LNCAP (cell line): ENCODE results near the gene EIF4ENIF1.

Experiments
- TF ChIP-seq, protein P1 (sequence below): fragments of 450-650 bp; IDR thresholded peaks from 2 replicates; pipeline ENCODE4 v1.5.1; 2017; ENCODE audit warnings: mild to moderate bottlenecking

Gene EIF4ENIF1, protein sequence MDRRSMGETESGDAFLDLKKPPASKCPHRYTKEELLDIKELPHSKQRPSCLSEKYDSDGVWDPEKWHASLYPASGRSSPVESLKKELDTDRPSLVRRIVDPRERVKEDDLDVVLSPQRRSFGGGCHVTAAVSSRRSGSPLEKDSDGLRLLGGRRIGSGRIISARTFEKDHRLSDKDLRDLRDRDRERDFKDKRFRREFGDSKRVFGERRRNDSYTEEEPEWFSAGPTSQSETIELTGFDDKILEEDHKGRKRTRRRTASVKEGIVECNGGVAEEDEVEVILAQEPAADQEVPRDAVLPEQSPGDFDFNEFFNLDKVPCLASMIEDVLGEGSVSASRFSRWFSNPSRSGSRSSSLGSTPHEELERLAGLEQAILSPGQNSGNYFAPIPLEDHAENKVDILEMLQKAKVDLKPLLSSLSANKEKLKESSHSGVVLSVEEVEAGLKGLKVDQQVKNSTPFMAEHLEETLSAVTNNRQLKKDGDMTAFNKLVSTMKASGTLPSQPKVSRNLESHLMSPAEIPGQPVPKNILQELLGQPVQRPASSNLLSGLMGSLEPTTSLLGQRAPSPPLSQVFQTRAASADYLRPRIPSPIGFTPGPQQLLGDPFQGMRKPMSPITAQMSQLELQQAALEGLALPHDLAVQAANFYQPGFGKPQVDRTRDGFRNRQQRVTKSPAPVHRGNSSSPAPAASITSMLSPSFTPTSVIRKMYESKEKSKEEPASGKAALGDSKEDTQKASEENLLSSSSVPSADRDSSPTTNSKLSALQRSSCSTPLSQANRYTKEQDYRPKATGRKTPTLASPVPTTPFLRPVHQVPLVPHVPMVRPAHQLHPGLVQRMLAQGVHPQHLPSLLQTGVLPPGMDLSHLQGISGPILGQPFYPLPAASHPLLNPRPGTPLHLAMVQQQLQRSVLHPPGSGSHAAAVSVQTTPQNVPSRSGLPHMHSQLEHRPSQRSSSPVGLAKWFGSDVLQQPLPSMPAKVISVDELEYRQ

DNA sequence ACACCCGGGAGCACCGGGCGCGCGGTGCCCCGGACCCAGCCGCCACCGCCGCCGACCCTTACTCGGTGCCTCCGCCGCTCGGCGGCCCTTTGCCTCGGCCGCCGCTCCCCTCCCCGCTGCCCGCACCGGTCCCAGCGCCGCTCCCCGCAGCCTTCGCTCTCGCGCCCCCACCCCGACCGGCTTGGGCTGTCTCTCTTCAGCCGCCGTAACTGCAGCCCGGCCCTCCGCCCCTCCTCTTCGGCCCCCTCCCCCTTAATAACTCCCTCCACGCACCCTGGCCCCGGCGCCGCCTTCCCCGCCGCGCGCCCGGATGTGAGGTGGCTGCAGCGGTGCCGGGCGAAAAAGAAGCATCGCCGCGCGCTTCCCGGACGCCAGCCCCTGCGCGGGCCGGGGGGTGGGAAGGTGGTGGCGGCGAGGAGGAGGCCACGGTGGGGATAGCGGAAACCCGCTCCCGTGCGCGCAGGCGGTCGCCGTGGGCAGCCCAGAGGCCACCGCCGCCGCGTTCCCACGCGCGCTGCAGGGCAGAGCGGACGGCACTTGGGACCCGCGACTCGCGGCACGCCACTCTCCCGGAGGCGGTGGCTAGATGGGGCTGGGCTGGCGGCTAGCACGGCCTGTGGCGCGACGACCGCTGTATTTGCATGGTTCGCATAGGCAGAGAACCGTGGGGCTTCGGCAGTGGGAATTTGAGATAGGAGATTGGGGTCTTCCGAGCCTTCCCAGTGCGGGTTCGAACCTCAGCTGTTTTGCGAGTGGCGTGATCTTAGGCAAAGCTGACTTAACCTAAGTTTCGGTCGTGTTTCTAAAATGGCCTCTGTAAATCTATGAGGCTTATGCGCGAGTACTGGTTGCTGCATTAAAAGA, at the start of gene EIF4ENIF1:
EIF4ENIF1 (minus strand) TSS at position 211 of the 864 bp plus-strand sequence. CDS start 1,124 bp downstream, outside the sequence.
- TF ChIP-seq, protein P1, sequence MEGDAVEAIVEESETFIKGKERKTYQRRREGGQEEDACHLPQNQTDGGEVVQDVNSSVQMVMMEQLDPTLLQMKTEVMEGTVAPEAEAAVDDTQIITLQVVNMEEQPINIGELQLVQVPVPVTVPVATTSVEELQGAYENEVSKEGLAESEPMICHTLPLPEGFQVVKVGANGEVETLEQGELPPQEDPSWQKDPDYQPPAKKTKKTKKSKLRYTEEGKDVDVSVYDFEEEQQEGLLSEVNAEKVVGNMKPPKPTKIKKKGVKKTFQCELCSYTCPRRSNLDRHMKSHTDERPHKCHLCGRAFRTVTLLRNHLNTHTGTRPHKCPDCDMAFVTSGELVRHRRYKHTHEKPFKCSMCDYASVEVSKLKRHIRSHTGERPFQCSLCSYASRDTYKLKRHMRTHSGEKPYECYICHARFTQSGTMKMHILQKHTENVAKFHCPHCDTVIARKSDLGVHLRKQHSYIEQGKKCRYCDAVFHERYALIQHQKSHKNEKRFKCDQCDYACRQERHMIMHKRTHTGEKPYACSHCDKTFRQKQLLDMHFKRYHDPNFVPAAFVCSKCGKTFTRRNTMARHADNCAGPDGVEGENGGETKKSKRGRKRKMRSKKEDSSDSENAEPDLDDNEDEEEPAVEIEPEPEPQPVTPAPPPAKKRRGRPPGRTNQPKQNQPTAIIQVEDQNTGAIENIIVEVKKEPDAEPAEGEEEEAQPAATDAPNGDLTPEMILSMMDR: no peak

GRCh38 chr22:31538815-31539214, 49.2 kb upstream of the EIF4ENIF1 start:
- TF ChIP-seq, protein P1: no peak

DNA sequence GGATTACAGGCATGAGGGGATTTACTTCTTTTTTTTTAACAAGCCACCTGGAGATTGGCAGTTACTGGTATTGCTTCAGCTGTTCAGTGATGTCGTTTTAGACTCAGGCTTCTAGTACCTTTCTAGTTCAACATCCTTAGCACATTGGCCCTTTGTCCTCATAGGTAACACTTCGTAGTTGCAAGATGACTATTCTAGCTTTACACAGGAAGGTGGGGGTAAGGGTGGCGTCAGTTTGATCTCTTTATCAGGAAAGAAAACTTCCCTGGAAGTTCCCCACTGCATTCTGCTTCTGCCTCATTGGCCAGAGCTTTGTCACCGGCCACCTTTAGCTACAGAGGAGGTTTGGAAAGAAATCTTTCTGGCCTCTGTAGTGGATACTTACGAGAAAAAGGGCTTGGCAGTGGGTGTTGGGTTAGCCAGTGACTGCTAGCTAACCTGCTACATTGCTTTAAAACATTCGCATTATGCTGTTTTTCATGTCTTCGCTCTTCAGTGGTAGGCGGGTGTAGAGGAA, 47.4 kb upstream of the EIF4ENIF1 start:
- TF ChIP-seq, protein P1: no peak

- TF ChIP-seq, protein P1: no peak
Measured at GRCh38 chr22:31533374-31533773, 43.7 kb upstream of the EIF4ENIF1 start.

- TF ChIP-seq, protein P1: no peak
Measured at GRCh38 chr22:31532060-31532459, 42.4 kb upstream of the EIF4ENIF1 start.

- TF ChIP-seq, protein P1: no peak
Measured at GRCh38 chr22:31530823-31531195, 41.2 kb upstream of the EIF4ENIF1 start.
